Mammary epithelial cell (primary cell): Measurements from ENCODE around the gene MAP3K5.

Experiments
- EZH2 ChIP-seq: IDR thresholded peaks from 2 replicates; pipeline ENCODE4 v1.6.1; 2012; ENCODE audit warnings: low read length, inconsistent platforms, borderline replicate concordance
- TF ChIP-seq, protein P1 (sequence below), 2 donors: IDR thresholded peaks in 1 of 2; conservative IDR thresholded peaks in 1 of 2; 2 replicates each; pipeline ENCODE4 v1.5.1; 2011 to 2012; ENCODE audit warnings: inconsistent platforms in 2 of 2, low read length in 2 of 2, mild to moderate bottlenecking in 2 of 2, control low read depth in 1 of 2, low read depth in 1 of 2; ENCODE audit not compliant: insufficient read depth in 1 of 2; ENCODE audit errors: extremely low read depth in 1 of 2

DNA sequence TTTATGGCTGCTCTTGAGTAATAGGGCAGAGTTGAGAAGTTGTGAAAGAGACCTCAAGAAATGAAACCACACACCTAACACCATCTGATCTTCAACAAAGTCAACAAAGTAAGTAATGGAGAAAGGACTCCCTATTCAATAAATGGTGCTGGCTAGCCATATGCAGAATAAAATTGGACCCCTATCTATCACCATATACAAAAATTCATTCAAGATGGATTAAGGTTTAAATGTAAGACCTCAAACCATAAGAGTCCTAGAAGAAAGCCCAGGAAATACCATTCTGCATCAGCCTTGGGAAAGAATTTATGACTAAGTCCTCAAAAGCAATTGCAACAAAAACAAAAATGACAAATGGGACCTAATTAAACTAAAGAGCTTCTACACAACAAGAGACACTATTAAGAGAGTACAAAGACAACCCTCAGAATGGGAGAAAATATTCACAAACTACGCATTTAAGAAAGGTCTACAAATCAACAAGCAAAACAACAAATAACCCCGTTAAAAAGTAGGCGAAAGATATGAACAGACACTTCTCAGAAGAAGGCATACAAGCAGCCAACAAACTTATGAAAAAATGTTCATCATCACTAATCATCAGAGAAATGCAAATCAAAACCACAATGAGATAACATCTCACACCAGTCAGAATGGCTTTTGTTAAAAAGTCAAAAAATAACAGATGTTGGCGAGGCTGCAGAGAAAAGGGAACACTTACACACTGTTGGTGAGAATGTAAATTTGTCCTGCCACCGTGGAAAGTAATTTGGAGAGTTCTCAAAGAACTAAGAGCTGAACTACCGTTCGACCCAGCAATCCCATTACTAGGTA, 4.0 kb downstream of the MAP3K5 start:
- TF ChIP-seq, protein P1, sequence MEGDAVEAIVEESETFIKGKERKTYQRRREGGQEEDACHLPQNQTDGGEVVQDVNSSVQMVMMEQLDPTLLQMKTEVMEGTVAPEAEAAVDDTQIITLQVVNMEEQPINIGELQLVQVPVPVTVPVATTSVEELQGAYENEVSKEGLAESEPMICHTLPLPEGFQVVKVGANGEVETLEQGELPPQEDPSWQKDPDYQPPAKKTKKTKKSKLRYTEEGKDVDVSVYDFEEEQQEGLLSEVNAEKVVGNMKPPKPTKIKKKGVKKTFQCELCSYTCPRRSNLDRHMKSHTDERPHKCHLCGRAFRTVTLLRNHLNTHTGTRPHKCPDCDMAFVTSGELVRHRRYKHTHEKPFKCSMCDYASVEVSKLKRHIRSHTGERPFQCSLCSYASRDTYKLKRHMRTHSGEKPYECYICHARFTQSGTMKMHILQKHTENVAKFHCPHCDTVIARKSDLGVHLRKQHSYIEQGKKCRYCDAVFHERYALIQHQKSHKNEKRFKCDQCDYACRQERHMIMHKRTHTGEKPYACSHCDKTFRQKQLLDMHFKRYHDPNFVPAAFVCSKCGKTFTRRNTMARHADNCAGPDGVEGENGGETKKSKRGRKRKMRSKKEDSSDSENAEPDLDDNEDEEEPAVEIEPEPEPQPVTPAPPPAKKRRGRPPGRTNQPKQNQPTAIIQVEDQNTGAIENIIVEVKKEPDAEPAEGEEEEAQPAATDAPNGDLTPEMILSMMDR (conservative IDR thresholded peaks at IDR 0.05 in 1 of 2, IDR thresholded peaks at IDR 0.05 in 1 of 2; ENCODE audit: extremely low read depth in 1 of 2, insufficient read depth in 1 of 2, low read depth in 1 of 2, low read length in 2 of 2): no peak
- no peak for TF ChIP-seq EZH2
